ENCODE data around the gene ZNF334. TPM values are rescaled to one million over a fixed set of nuclear protein-coding genes. Genes with fewer than 3 reads are reported as not detected.

The ZNF334 gene
- total RNA-seq, 1 experiment from 2014 or later = 3.8 TPM

- ChIA-PET POLR2A (ENCODE audit: unreplicated experiment) (interaction anchor here (0.7 kb wide), 1 partner anchor 1014 kb away, joined by 3 read pairs; the partner anchor contains the start of gene NCOA3), CTCF (interaction anchor here (0.6 to 0.7 kb wide), 2 partner anchors 38 to 232 kb away, joined by 3 to 4 read pairs; no protein-coding TSS in a partner anchor)
- no peaks in the 10 kb centered on the region for H3K36me3 ChIP-seq (ENCODE audit: low read depth)
- no peak for TF ChIP-seq CTCF (conservative IDR thresholded peaks at IDR 0.05)
- TF ChIP-seq EZH2 (IDR thresholded peaks at IDR 0.05; ENCODE audit: low read depth) = no peak
- no peaks in the 10 kb centered on the region for H3K9me3 ChIP-seq (ENCODE audit: insufficient read depth, low read depth)
- H3K27me3 ChIP-seq (ENCODE audit: insufficient read depth, low read depth) = peaks cover 73% of the 10 kb centered on the region
- no peaks in the 10 kb centered on the region; the same call in 1 of the 2 replicates for H3K4me1 ChIP-seq (replicated peaks; ENCODE audit: insufficient read depth)
- intact Hi-C loops (cut with micrococcal nuclease; ENCODE audit: unreplicated experiment) = no loop called here
- H3K4me3 ChIP-seq = no peak overlapping the region
- DNase-seq = no peak
- H4K20me1 ChIP-seq (ENCODE audit: insufficient read depth) = no peaks in the 10 kb centered on the region; the same call in 1 of the 2 replicates
- no peak overlapping the region for H3K27ac ChIP-seq
- no peaks in the 10 kb centered on the region for H3F3A ChIP-seq (ENCODE audit: insufficient read depth, low read depth)
- no peak overlapping the region for H3K4me2 ChIP-seq
- H3K79me2 ChIP-seq (ENCODE audit: low read depth) = no peaks in the 10 kb centered on the region
- no TSS peak for BruUV-seq (replicated peaks)
- H3K9me2 ChIP-seq (ENCODE audit: insufficient read depth) = no peaks in the 10 kb centered on the region
- no peak overlapping the region for H2AFZ ChIP-seq
Observed at GRCh38 chr20:46487628-46488027, 25.7 kb downstream of the ZNF334 start.

DNA sequence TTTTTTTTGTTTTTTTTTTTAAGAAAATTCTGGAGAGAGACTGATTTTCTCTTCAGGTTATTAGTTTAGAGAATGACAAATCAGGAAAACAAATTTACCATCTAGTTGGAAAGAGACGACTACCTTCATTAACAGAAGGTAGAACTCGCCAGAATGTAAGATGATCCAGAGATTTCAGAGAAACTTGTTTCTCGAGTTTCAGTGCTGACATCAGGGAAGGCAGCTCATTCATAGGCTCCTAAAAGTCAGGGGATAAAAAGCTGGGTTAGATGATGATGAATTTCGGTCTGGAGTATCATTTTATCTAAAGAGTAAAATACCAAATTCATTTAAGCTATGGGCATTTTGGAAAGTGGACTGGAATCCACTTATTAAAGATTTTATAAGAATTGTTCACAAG is 27.9 kb downstream of the ZNF334 start:
- no TSS peak for BruUV-seq (replicated peaks)
- POLR2A ChIA-PET (ENCODE audit: unreplicated experiment) = interaction anchor here (0.6 kb wide), 1 partner anchor 9 kb away, joined by 4 read pairs; no protein-coding TSS in a partner anchor
- Histone ChIP-seq H3F3A (ENCODE audit: insufficient read depth, low read depth) (no peaks in the 10 kb centered on the region), H3K4me3 (no peak overlapping the region), H3K9me3 (ENCODE audit: insufficient read depth, low read depth) (no peaks in the 10 kb centered on the region), H3K36me3 (ENCODE audit: low read depth) (no peaks in the 10 kb centered on the region), H3K9me2 (ENCODE audit: insufficient read depth) (no peaks in the 10 kb centered on the region), H3K27ac (no peak overlapping the region), H3K4me2 (peak overlapping the region; percentile 27), H3K27me3 (ENCODE audit: insufficient read depth, low read depth) (peaks cover 71% of the 10 kb centered on the region), H3K4me1 (replicated peaks; ENCODE audit: insufficient read depth) (no peaks in the 10 kb centered on the region; the same call in 1 of the 2 replicates), H3K79me2 (ENCODE audit: low read depth) (no peaks in the 10 kb centered on the region), H4K20me1 (ENCODE audit: insufficient read depth) (no peaks in the 10 kb centered on the region; the same call in 1 of the 2 replicates), H2AFZ (no peak overlapping the region)
- no peak for DNase-seq
- CTCF ChIA-PET = interaction anchor here (0.5 to 0.6 kb wide), 3 partner anchors 304 to 715 kb away, joined by 3 to 8 read pairs (median 3); no protein-coding TSS in a partner anchor
- no peak for TF ChIP-seq CTCF (conservative IDR thresholded peaks at IDR 0.05)
- TF ChIP-seq EZH2 (IDR thresholded peaks at IDR 0.05; ENCODE audit: low read depth) = no peak
- intact Hi-C loops (cut with micrococcal nuclease; ENCODE audit: unreplicated experiment) = no loop called here

DNA sequence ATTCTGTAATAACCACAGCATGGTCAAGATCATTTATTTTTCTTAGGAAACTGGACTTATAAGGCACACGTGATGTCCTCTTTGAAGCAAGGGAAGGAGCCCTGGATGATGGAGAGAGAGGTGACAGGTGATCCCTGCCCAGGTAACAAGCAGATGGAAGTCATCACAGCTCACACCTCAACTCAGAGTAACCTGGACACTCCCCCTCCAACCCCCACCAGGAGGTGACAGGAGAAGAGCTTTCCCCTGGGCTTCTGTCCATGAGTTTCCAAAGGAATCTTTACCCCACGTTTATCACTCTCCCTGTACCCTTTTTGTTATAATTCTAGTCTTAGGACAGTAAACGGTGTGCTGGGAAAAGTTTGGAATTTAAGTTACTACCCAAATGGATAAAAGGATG is 28.4 kb downstream of the ZNF334 start:
- POLR2A ChIA-PET (ENCODE audit: unreplicated experiment) = interaction anchor here (0.6 kb wide), 1 partner anchor 9 kb away, joined by 4 read pairs; no protein-coding TSS in a partner anchor
- no peaks in the 10 kb centered on the region for H3K36me3 ChIP-seq (ENCODE audit: low read depth)
- intact Hi-C loops (cut with micrococcal nuclease; ENCODE audit: unreplicated experiment) = no loop called here

More for the DNA sequence above, 28.4 kb downstream of the ZNF334 start:
- no peak overlapping the region for H2AFZ ChIP-seq
- H3K4me3 ChIP-seq = no peak overlapping the region
- no peak overlapping the region for H3K27ac ChIP-seq
- H3K4me2 ChIP-seq = peak overlapping the region; percentile 27; the same call in 1 of the 2 replicates
- peaks cover 71% of the 10 kb centered on the region for H3K27me3 ChIP-seq (ENCODE audit: insufficient read depth, low read depth)
- no TSS peak for BruUV-seq (replicated peaks)
- H3F3A ChIP-seq (ENCODE audit: insufficient read depth, low read depth) = no peaks in the 10 kb centered on the region
- no peaks in the 10 kb centered on the region; the same call in 1 of the 2 replicates for H3K4me1 ChIP-seq (replicated peaks; ENCODE audit: insufficient read depth)
- H3K9me2 ChIP-seq (ENCODE audit: insufficient read depth) = no peaks in the 10 kb centered on the region
- no peak for TF ChIP-seq CTCF (conservative IDR thresholded peaks at IDR 0.05)
- CTCF ChIA-PET = interaction anchor here (0.5 to 0.6 kb wide), 3 partner anchors 304 to 714 kb away, joined by 3 to 8 read pairs (median 3); no protein-coding TSS in a partner anchor
- H3K79me2 ChIP-seq (ENCODE audit: low read depth) = no peaks in the 10 kb centered on the region
- DNase-seq = no peak
- no peaks in the 10 kb centered on the region for H3K9me3 ChIP-seq (ENCODE audit: insufficient read depth, low read depth)
- no peaks in the 10 kb centered on the region; the same call in 1 of the 2 replicates for H4K20me1 ChIP-seq (ENCODE audit: insufficient read depth)

Data from PC-9 (cell line).